ENCODE data around the gene PCYOX1L.

GRCh38 chr5:149325166-149325735, 32.6 kb upstream of the PCYOX1L start:
- TF ChIP-seq POLR2AphosphoS5 (IDR thresholded peaks at IDR 0.05; ENCODE audit: low read depth): no peak
- no peak for TF ChIP-seq CTCF (conservative IDR thresholded peaks at IDR 0.05; ENCODE audit: low read depth in 2 of 2)
- TF ChIP-seq ETS1 (IDR thresholded peaks at IDR 0.05): no peak
- no peak for TF ChIP-seq EZH2 (IDR thresholded peaks at IDR 0.05; ENCODE audit: low read depth, unreplicated experiment)
- no peak for TF ChIP-seq JUNB (IDR thresholded peaks at IDR 0.05; ENCODE audit: unreplicated experiment)
- no peak for TF ChIP-seq EZH2phosphoT487 (IDR thresholded peaks at IDR 0.05; ENCODE audit: unreplicated experiment)
- no peak for TF ChIP-seq REST (IDR thresholded peaks at IDR 0.05; ENCODE audit: unreplicated experiment)
- no peak for TF ChIP-seq CREB1 (CRISPR knock-in tag; IDR thresholded peaks at IDR 0.05; ENCODE audit: low read depth)

Data from GM23338 (cell line).